ENCODE results near the gene MELK.

Gene MELK

GRCh38 chr9:36677611-36678010 is 104.9 kb downstream of the MELK start:
- TF ChIP-seq, protein P1, sequence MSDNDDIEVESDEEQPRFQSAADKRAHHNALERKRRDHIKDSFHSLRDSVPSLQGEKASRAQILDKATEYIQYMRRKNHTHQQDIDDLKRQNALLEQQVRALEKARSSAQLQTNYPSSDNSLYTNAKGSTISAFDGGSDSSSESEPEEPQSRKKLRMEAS (IDR thresholded peaks at IDR 0.05): no peak
- TF ChIP-seq, protein P2, sequence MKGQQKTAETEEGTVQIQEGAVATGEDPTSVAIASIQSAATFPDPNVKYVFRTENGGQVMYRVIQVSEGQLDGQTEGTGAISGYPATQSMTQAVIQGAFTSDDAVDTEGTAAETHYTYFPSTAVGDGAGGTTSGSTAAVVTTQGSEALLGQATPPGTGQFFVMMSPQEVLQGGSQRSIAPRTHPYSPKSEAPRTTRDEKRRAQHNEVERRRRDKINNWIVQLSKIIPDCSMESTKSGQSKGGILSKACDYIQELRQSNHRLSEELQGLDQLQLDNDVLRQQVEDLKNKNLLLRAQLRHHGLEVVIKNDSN (IDR thresholded peaks at IDR 0.05): no peak
- TF ChIP-seq RAD21 (IDR thresholded peaks at IDR 0.05; ENCODE audit: low read depth): no peak
- TF ChIP-seq EP300 (IDR thresholded peaks at IDR 0.05; ENCODE audit: borderline replicate concordance): no peak
- no peak for TF ChIP-seq NFIC (IDR thresholded peaks at IDR 0.05)
- TF ChIP-seq CREB1 (IDR thresholded peaks at IDR 0.05; ENCODE audit: low read depth): no peak
- no peak for TF ChIP-seq ZBTB7A (IDR thresholded peaks at IDR 0.05; ENCODE audit: low read depth)
- no peak for TF ChIP-seq TEAD4 (IDR thresholded peaks at IDR 0.05)
- no peak for TF ChIP-seq FOXM1 (IDR thresholded peaks at IDR 0.05; ENCODE audit: borderline replicate concordance, low read depth)
- no peak for TF ChIP-seq EGR1 (IDR thresholded peaks at IDR 0.05)
- no peak for TF ChIP-seq YY1 (IDR thresholded peaks at IDR 0.05; ENCODE audit: low read depth)
- TF ChIP-seq TCF12 (IDR thresholded peaks at IDR 0.05; ENCODE audit: low read depth): no peak
- TF ChIP-seq TAF1 (IDR thresholded peaks at IDR 0.05; ENCODE audit: low read depth): no peak

DNA sequence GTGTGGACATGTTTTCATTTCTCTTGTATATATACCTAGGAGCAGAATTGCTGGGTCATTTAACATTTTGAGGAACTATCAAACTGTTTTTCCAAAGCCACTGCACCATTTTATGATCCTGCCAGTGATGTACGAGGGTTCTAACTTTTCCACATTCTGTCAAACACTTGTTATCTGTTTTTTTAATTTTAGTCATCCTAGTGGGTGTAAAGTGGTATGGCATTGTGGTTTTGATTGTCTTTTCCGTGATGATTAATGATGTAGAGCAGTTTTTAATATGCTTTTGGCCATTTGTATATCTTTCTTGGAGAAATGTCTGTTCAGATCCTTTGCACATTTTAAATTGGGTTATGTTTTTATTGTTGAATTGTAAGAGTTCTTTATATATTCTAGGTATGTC is 107.0 kb downstream of the MELK start:
- no peak for TF ChIP-seq RAD21 (IDR thresholded peaks at IDR 0.05; ENCODE audit: low read depth)
- TF ChIP-seq, protein P1 (IDR thresholded peaks at IDR 0.05): no peak
- TF ChIP-seq EP300 (IDR thresholded peaks at IDR 0.05; ENCODE audit: borderline replicate concordance): no peak
- TF ChIP-seq NFIC (IDR thresholded peaks at IDR 0.05): no peak
- TF ChIP-seq FOXM1 (IDR thresholded peaks at IDR 0.05; ENCODE audit: borderline replicate concordance, low read depth): no peak
- TF ChIP-seq, protein P2 (IDR thresholded peaks at IDR 0.05): no peak
- TF ChIP-seq EGR1 (IDR thresholded peaks at IDR 0.05): no peak
- TF ChIP-seq CREB1 (IDR thresholded peaks at IDR 0.05; ENCODE audit: low read depth): no peak
- TF ChIP-seq TEAD4 (IDR thresholded peaks at IDR 0.05): no peak
- no peak for TF ChIP-seq ZBTB7A (IDR thresholded peaks at IDR 0.05; ENCODE audit: low read depth)
- TF ChIP-seq YY1 (IDR thresholded peaks at IDR 0.05; ENCODE audit: low read depth): no peak
- TF ChIP-seq REST (IDR thresholded peaks at IDR 0.05; ENCODE audit: low read depth): no peak

DNA sequence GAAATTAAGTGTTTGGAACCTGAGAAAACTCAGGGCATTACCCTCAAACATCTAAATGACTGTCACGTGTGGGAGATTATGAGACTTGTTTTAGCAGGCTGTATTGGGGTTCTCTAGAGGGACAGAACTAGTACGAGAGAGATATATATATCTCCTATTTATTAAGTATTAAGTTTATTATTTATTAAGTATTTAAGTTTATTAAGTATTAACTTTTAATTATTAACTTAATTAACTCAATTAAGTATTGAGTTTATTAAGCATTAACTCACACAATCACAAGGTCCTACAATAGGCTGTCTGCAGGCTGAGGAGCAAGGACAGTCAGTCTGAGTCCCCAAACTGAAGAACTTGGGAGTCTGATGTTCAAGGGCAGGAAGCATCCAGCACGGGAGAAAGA is 113.8 kb downstream of the MELK start:
- TF ChIP-seq ZBTB7A (IDR thresholded peaks at IDR 0.05; ENCODE audit: low read depth) (no peak), CREB1 (IDR thresholded peaks at IDR 0.05; ENCODE audit: low read depth) (no peak), TAF1 (IDR thresholded peaks at IDR 0.05; ENCODE audit: low read depth) (no peak), TCF12 (IDR thresholded peaks at IDR 0.05; ENCODE audit: low read depth) (no peak), RAD21 (IDR thresholded peaks at IDR 0.05; ENCODE audit: low read depth) (no peak), TEAD4 (IDR thresholded peaks at IDR 0.05) (no peak), FOXM1 (IDR thresholded peaks at IDR 0.05; ENCODE audit: borderline replicate concordance, low read depth) (no peak), CEBPB (IDR thresholded peaks at IDR 0.05) (no peak), NFIC (IDR thresholded peaks at IDR 0.05) (no peak), REST (IDR thresholded peaks at IDR 0.05; ENCODE audit: low read depth) (no peak), EGR1 (IDR thresholded peaks at IDR 0.05) (no peak), EP300 (IDR thresholded peaks at IDR 0.05; ENCODE audit: borderline replicate concordance) (no peak)
- TF ChIP-seq, protein P2 (IDR thresholded peaks at IDR 0.05): no peak
- TF ChIP-seq, protein P1 (IDR thresholded peaks at IDR 0.05): no peak

DNA sequence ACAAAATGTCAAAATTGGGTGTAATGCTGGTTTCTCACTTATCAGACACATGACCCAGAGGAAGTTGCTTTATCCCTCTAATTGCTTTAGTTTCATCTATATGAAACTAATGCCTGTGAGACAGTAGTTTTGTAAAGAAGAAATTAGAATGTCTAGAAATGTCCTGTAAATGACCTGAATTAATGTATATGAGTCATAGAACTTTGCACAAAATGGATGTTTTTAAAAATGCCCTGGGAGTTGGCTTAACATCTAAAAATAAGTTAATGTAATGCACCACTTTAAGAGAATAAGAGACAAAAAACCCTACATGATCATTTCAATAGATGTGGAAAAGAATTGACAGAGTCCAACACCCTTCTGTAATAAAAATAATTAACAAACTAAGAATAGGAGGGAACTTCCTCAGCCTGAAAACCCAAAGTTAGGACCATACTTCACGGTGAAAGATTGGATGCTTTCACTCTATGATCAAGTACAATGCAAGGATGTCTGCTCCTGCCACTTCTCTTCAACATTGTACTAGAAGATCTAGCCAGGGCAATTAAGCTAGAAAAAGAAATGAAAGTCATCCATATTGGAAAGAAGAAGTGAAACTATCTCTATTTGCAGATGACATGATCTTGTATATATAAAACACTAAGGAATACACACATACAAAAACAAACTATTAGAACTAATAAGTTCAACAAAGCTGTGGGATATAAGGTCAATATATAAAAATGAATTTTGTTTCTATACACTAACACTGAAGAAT is 117.9 kb downstream of the MELK start:
- TF ChIP-seq TEAD4 (IDR thresholded peaks at IDR 0.05) (no peak), ZBTB7A (IDR thresholded peaks at IDR 0.05; ENCODE audit: low read depth) (no peak), CREB1 (IDR thresholded peaks at IDR 0.05; ENCODE audit: low read depth) (no peak), EGR1 (IDR thresholded peaks at IDR 0.05) (no peak), EP300 (IDR thresholded peaks at IDR 0.05; ENCODE audit: borderline replicate concordance) (no peak), NFIC (IDR thresholded peaks at IDR 0.05) (no peak), FOXM1 (IDR thresholded peaks at IDR 0.05; ENCODE audit: borderline replicate concordance, low read depth) (no peak), RAD21 (IDR thresholded peaks at IDR 0.05; ENCODE audit: low read depth) (no peak)
- TF ChIP-seq, protein P2 (IDR thresholded peaks at IDR 0.05): no peak
